Tibial artery (tissue), 4 donors: ENCODE results near the gene TSHZ2.

ENCODE experiments used
- DNase-seq, 2 donors: peaks; one replicate each; pipeline ENCODE4 v3.0.0-alpha.2; 2019
- H3K27ac ChIP-seq, 2 donors: fragments of 200-600 bp; sonication (generic) in 1 of 2; 1 replicate in 1 of 2; 2 replicates in 1 of 2; pipeline ENCODE4 v1.5.1; 2018 to 2019; ENCODE audit warnings: mild to moderate bottlenecking in 1 of 2
- H3K27me3 ChIP-seq, 2 donors: fragments of 200-600 bp; sonication (generic) in 1 of 2; one replicate each; pipeline versions ENCODE4 v1.5.1 to v1.6.0; 2016 to 2019
- H3K36me3 ChIP-seq, 3 donors: fragments of 200-600 bp; sonication (generic) in 2 of 3; one replicate each; pipeline ENCODE4 v1.5.1; 2016 to 2019; ENCODE audit warnings: mild to moderate bottlenecking in 2 of 3
- H3K4me1 ChIP-seq, 4 donors: fragments of 200-600 bp; sonication (generic) in 2 of 4; 1 replicate in 3 of 4; 2 replicates in 1 of 4; pipeline ENCODE4 v1.5.1; 2016 to 2019
- H3K4me3 ChIP-seq, 2 donors: fragments of 200-600 bp; sonication (generic) in 1 of 2; 1 replicate in 1 of 2; 2 replicates in 1 of 2; pipeline ENCODE4 v1.5.1; 2018 to 2019; ENCODE audit warnings: mild to moderate bottlenecking in 2 of 2
- H3K9me3 ChIP-seq, 3 donors: fragments of 200-600 bp; sonication (generic) in 1 of 3; one replicate each; pipeline ENCODE4 v1.5.1; 2016 to 2019
- CTCF ChIP-seq, 2 experiments: fragments of 200-600 bp in 1 of 2; fragments of 450-650 bp in 1 of 2; IDR thresholded peaks; one replicate each; pipeline ENCODE4 v1.5.1; 2017 to 2019; ENCODE audit warnings: antibody characterized with exemption in 2 of 2, mild to moderate bottlenecking in 1 of 2, moderate library complexity in 1 of 2
- intact Hi-C: fragments of 100-400 bp; cut with DNase I; formaldehyde crosslinking; loops from one replicate; pipeline ENCODE4 v1.15.0; 2023; ENCODE audit warnings: low total_unique reads

TSHZ2 gene

GRCh38 chr20:53176134-53176533 is 204.0 kb downstream of the TSHZ2 start:
- DNase-seq = no peak
- H3K4me1 ChIP-seq = no peaks in the 10 kb centered on the region
- no peaks in the 10 kb centered on the region for H3K9me3 ChIP-seq
- TF ChIP-seq CTCF (IDR thresholded peaks at IDR 0.05) = no peak
- intact Hi-C loops = no loop called here
- no peak overlapping the region for H3K4me3 ChIP-seq
- no peaks in the 10 kb centered on the region for H3K36me3 ChIP-seq
- H3K27ac ChIP-seq = no peak overlapping the region
- no peaks in the 10 kb centered on the region for H3K27me3 ChIP-seq

GRCh38 chr20:53177687-53178086 is 205.5 kb downstream of the TSHZ2 start:
- intact Hi-C loops = no loop called here
- Histone ChIP-seq H3K27ac (no peak overlapping the region), H3K4me1 (no peaks in the 10 kb centered on the region), H3K27me3 (no peaks in the 10 kb centered on the region), H3K4me3 (no peak overlapping the region), H3K36me3 (no peaks in the 10 kb centered on the region), H3K9me3 (no peaks in the 10 kb centered on the region)
- TF ChIP-seq CTCF (IDR thresholded peaks at IDR 0.05) = no peak
- no peak for DNase-seq

- Histone ChIP-seq H3K4me1 (no peaks in the 10 kb centered on the region), H3K36me3 (no peaks in the 10 kb centered on the region), H3K27me3 (no peaks in the 10 kb centered on the region), H3K9me3 (no peaks in the 10 kb centered on the region), H3K27ac (no peak overlapping the region), H3K4me3 (no peak overlapping the region)
- intact Hi-C loops = no loop called here
- DNase-seq = no peak
- TF ChIP-seq CTCF (IDR thresholded peaks at IDR 0.05) = no peak
Measured at GRCh38 chr20:53179749-53180148, 207.6 kb downstream of the TSHZ2 start.

GRCh38 chr20:53180928-53181362 is 208.8 kb downstream of the TSHZ2 start:
- H3K9me3 ChIP-seq = no peaks in the 10 kb centered on the region
- no peak overlapping the region for H3K4me3 ChIP-seq
- H3K36me3 ChIP-seq = no peaks in the 10 kb centered on the region
- intact Hi-C loops = no loop called here
- no peaks in the 10 kb centered on the region for H3K27me3 ChIP-seq
- H3K4me1 ChIP-seq = no peaks in the 10 kb centered on the region
- TF ChIP-seq CTCF (IDR thresholded peaks at IDR 0.05) = no peak
- H3K27ac ChIP-seq = no peak overlapping the region
- DNase-seq = no peak

- no peak for DNase-seq
- intact Hi-C loops = no loop called here
- Histone ChIP-seq H3K4me3 (no peak overlapping the region), H3K27me3 (no peaks in the 10 kb centered on the region), H3K27ac (no peak overlapping the region), H3K9me3 (no peaks in the 10 kb centered on the region), H3K4me1 (no peaks in the 10 kb centered on the region), H3K36me3 (no peaks in the 10 kb centered on the region)
- no peak for TF ChIP-seq CTCF (IDR thresholded peaks at IDR 0.05)
Measured at GRCh38 chr20:53181866-53182376, 209.8 kb downstream of the TSHZ2 start.

- H3K4me3 ChIP-seq = no peak overlapping the region
- H3K27ac ChIP-seq = no peak overlapping the region
- H3K4me1 ChIP-seq = no peaks in the 10 kb centered on the region
- intact Hi-C loops = no loop called here
- no peaks in the 10 kb centered on the region for H3K36me3 ChIP-seq
- H3K27me3 ChIP-seq = no peaks in the 10 kb centered on the region
- DNase-seq = no peak
- H3K9me3 ChIP-seq = no peaks in the 10 kb centered on the region
- TF ChIP-seq CTCF (IDR thresholded peaks at IDR 0.05) = no peak
Measured at GRCh38 chr20:53183181-53183580, 211.0 kb downstream of the TSHZ2 start.
